Measurements from ENCODE around the gene TMEM108.

TMEM108 gene

DNA sequence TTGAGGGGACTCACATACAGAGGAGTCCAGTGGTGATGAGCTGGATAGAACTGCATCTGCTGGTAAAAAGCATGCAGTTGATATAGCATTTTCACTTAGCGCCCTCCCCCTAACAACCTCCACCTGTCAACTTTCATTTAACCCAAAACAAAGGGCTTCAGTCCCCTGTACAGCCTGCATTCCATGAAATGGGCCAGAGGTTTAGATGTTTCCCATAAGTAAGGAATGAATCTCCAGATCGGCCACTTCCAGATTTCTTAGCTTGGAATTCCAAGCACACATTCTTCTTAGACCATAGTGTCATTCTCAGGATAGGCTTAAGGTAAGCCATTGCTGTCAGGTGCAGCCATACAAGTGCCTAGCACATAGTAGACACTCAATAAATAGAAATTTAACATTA is 328.7 kb downstream of the TMEM108 start:
- DNase-seq = no peak

DNA sequence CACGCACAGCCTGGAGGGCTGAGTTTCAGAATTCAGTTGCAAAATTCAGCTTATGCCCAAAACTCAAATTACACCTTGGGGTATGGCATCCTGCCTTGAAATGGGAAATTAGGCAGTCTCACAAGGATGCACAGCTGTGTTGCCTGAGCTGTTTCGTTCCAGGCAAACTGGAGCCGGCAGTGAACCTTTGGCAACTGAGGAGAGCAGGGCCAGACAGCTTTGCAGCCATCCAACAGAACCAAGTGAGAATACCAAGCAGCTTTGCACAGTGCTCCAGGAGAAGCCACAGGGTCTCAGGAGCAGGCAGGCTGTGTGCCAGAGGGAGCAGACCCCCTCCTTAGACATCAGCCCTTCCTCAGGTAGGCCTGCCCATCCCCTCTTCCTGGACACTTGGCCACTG is 329.2 kb downstream of the TMEM108 start:
- no peak for DNase-seq

DNA sequence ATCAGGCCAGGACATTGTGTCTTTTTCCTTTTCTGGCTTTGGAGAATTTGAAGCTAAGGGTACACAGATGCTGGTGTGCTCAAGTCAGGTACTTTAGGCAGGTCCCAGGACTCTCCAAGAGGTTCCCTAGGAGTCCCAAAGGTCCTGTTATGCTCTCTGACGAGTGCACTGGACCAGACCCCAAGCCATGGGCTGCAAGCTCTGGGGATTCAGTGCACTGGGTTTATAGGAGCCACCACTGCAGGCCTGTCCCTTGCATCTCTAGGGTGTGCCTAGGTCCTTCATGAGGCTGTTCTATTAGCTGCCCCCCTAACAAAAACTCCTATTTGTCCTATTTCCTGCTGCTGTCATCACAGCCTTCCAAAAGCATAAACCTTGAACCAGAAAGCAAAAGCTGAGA is 329.8 kb downstream of the TMEM108 start:
- DNase-seq = no peak

DNA sequence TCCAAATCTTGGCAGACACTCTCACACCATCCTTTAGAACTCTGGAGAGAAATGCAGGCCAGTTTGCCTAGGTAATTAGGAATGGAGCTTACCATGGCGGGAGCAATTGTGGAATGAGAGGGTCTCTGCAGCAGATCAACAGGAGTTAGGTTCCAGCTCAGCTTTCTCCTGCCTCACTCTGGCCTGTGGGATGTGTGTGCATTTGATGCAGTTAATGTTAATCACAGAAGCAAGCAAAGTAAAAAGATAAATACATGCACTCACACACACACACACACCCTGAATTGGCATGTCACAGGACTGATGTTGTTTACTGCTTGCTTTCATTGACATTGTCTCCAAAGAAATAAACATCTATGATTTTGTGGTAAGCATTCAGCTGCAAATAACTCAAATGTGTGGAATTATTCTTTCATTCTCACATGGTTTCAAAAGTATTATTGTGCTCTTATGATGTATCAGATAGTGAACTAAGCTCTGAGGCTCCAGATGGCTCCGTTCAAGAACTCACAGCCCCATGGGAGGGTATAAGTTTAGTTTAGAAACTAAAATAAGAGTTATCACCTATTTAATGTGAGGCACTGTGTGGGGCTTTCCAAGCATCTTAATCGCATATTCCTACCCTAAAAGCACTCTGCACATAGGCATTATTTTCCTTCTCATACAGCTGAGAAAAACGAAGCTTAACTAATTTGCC is 330.3 kb downstream of the TMEM108 start:
- DNase-seq = no peak

DNA sequence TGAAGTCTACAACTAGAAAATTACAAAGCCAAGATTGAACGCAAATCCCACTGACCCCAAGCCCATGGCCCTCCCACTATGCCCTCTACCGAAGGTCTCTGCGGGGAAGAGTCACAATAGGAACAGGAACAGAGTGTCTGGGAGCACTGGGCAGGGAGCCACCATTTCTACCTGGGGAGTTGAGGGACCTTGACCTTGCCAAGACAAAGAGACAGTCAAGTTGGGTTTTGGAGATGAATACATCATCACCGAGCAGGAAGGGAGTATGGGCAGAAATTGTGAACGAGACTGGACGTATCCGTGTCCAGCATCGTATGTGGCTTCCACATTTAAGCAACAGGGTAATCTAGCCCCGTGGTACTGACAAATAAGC is 330.9 kb downstream of the TMEM108 start:
- no peak for DNase-seq

DNA sequence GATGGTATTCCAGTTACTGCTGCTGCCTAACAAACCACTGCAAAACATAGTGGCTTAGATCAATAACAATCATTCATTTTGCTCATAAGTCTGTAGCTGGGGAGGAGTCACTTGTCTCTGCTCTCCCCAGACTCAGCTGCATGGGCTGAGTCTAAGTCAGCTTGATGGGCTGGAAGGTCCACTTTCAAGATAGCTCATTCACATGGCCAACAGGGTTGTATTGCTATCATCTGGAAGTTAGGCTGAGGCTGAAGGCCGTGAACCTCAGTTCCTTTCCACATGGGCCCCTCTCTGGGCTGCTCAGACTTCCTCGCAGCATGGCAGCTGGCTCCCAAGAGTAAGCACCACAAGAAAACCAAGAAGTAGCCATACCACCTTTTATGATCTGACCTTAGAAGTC is 333.0 kb downstream of the TMEM108 start:
- DNase-seq = no peak

DNA sequence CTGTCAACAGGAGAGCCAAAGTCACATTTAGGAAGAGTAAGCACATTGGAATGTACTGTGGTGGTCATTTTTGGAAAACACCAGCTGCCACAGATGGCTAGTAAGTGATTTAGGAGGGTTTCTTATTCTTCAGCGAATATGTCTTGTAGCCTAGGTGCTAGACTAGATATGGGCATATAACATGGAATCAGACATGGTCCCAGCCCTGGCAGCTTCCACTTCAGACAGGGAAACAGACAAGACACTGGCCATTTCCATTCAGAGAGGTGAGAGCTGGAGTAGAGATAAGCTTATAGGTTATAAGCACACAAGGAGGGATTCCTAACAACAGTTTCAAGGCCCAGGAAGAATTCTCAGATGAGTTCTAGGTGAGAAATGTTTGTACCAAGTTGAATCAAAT is 333.5 kb downstream of the TMEM108 start:
- DNase-seq = no peak

DNA sequence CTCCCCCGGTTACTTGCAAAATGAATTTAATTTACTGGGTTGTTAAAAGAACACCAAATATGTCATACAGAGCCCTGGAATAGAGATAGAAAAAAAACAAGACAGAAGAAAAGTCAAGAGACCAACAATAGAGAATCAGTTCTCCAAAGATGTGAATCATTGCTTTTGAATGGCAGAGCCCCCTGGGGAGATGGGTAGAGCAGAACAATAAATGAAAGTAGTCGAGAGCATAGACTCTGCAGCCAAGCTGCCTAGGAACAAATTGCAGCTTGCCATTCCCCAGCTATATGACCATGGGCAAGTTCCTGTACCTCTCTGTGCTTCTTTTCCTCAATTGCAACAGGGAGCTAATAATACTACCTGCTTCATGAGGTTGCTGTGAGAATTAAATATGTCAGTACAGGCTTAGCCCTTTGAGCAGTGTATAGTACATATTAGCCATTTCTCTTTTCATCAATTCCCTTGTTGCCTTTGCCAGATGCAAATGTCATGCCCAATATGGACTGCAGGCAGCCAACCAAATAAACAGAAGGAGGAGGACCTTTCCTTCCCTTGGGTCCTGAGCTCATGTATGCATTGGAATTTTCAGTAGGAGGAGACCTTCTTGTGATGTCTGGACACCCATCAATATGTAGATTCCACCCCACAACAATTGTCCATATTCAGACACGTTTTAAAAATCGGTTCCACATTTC is 336.7 kb downstream of the TMEM108 start:
- DNase-seq = no peak

DNA sequence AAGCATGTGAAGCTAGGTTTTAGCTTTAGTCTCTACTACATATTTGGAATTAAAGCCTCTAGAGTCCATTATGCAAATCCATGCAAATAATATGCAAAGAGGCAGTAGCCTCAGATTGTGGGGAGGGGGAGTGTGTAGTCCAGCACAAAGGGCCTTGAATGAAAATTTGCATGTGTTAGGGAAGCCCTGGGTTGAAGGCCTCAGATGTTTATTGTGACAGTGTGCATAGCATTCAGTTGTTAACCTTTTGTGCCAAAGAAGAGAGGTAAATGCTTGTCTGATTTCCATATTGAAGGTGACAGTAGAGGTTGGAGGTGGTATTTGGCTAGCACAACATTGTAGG is 337.2 kb downstream of the TMEM108 start:
- DNase-seq = no peak

DNA sequence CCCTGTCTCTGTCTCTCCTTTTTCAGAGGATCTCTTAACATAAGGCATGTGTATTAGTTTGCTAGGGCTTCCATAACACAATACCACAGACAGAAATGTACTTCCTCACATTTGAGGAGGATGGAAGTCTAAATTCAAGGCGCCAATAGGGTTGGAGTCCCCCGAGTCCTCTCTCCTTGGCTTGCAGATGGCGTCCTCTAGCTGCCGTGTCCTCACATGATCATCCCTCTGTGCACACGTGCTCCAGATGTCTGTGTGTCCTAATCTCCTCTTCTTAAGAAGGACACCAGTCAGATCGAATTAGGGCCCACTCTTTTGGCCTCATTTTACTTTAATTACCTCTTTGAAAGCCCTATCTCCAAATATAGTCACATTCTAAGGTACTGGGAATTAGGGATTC is 338.6 kb downstream of the TMEM108 start:
- DNase-seq = no peak

DNA sequence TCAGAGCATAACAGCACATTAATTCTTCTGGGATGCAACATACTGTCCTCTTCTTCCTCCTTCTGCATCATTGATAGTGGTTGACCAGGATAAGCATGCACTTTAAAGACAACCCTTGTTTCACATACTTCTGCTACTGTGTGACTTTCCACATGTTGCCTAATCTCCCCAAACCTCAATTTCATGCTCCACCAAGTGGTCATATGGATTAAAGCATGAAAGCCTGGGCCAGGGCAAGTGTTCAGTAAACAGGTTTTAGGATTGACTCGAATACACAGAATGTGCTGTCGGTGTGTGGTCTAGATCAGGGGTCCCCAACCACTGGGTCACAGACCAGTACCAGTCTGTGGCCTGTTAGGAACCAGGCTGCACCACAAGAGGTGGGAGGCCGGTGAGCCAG is 339.2 kb downstream of the TMEM108 start:
- DNase-seq = peak; percentile 43

DNA sequence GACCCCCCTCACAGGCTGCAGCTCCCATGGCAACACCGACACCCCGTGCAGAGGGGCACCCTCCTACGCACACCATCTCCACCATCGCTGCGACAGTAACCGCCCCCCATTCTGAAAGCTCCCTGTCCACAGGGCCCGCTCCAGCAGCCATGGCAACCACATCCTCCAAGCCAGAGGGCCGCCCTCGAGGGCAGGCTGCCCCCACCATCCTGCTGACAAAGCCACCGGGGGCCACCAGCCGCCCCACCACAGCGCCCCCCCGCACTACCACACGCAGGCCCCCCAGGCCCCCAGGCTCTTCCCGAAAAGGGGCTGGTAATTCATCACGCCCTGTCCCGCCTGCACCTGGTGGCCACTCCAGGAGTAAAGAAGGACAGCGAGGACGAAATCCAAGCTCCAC is 341.7 kb downstream of the TMEM108 start:
- DNase-seq = no peak

DNA sequence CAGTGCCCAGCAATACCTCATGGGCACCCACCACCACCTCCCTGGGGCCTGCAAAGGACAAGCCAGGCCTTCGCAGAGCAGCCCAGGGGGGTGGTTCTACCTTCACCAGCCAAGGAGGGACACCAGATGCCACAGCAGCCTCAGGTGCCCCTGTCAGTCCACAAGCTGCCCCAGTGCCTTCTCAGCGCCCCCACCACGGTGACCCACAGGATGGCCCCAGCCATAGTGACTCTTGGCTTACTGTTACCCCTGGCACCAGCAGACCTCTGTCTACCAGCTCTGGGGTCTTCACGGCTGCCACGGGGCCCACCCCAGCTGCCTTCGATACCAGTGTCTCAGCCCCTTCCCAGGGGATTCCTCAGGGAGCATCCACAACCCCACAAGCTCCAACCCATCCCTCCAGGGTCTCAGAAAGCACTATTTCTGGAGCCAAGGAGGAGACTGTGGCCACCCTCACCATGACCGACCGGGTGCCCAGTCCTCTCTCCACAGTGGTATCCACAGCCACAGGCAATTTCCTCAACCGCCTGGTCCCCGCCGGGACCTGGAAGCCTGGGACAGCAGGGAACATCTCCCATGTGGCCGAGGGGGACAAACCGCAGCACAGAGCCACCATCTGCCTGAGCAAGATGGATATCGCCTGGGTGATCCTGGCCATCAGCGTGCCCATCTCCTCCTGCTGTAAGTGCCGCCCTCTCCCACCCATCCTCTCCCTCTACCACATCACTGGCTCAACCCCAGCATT is 342.5 kb downstream of the TMEM108 start:
- DNase-seq = no peak

DNA sequence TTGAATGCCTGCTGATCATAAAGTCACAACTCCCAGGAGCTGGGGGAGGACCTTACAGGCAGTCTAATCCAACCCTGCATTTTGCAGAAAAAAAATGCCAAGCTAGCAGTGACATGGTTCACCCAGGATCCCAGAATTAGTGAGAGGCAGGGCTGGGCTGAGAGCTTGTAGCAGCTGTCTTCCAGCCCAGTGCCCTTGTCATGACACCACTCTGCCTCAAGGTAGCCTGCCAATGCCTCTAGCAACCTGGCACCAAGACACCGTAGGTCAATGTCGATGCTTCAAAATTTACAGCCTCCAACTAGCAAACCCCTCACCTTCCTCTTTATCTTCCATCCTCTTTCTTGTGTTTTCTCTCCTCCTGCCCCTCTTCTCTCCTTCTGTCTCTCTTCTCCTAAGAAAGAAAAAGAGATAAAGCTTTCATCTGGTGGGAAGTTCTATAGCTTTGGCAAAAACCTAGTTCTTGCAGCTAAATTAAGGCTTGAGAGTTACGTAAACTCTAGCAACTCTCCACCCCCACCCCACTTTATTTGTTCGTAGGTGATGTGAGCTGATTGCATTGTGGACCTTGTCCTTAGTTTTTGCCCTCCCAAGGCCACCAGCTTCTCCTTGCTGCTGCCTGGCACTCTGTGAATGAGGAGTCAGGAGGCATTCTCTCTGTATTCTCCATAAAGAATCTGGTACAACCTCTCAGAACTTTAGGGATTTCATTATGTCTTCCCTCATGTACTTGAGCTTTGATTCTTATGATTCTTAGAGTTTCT is 343.3 kb downstream of the TMEM108 start:
- DNase-seq = no peak

DNA sequence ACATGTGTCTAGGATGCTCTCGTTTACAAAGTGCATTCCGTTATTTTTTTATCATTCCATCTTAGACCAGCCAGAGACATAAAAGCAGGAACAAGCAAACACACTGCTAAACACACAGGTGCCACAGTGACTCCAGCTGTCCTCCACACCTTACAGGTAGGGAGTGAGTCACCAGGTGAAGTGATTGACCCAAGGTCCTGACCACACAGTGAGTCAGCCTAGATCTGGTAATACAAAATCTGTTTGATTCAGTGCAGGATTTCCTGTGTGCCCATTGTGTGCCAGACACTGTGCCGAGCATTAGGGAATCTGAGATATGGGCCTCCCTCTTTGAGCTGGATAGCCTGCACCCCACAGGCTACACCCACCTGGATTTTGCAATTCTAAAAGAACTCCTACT is 345.0 kb downstream of the TMEM108 start:
- DNase-seq = no peak

DNA sequence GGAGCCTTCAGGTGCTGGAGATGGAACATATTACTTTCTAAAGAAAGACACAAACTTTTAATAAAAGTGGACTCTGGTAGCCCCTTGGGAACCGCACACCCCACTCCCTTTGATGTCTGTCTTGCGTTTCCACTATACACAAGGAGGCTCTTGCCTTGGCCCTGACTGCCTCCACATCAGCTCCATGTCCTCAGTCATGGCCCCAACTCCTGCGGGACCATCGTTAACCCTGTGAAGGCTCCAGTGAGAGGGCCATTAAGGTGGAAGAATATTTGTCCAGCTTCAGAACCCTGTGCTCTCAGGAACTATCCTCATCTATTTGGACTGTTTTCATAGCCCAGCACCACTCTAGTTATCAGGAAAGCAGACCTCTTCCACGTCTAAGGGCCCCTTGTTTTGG is 345.6 kb downstream of the TMEM108 start:
- no peak for DNase-seq

DNA sequence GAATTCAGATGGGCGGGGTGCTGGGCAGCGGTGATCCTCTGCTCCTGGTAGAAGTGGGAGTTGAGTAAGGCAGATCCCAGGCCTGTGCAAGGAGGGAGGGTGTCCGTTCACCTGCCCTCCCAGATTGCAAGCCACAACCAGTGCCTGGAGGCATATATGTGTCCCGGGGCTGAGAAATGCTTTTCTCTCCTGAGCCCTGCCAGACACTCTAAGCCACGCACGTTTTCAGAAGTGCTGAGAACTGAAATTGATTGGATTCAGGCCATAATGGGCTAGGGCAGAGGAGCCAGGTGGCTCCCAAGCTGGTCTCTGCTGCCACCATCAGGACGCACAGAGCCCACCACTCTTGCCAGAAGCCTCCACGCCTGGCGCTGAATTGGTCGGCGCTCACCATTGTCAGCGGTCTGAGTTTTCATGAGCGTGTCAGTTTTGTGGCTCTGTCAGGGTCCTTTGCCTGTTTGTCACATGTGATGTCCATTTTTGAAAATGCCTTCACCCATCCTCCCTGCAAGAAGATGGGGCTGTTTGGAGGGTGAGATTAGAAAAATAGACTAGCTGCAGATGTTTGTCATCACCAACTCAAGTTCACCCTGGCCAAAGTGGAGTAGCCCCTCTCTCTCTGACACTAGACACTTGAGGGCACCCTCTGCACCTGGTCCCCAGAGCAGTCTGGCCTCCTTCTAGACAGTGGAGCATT is 346.3 kb downstream of the TMEM108 start:
- peak; percentile 82 for DNase-seq

DNA sequence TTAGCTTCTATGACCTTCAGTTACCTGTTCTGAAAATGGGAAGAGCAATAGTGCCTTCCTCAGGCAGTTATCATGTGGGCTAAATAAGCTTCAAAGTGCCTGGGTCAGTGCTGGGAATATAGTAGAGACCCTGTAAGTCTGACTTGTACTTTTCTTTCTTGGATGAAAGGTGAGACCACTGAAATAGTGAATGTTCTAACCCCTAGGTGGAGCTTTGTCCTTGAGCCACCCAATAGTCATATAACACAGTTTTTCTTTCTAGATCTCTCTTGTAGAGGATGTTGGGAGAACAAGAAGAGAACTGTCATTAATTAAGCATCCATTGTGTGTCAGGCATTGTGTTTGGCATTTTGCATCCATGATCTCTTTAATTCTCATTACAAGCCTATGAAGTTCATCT is 348.7 kb downstream of the TMEM108 start:
- DNase-seq = no peak

DNA sequence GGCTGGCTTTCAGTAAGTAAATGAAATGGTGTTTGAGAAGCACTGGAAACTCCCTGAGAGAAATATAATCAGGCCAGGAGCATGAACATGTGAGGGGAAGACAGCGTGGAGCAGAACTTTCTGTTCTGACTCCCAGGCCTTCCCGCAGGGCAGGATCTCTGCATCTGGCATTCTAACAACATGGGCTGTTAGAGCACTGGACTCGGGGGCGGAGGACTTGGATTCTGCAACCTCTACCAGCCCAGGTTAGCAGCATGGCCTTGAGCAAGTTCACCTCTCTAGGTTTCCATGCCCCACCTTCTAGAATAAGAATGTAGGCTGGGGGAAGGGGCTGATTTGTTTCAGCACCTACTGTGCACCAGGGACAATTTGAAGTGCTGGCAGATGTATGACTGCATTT is 349.1 kb downstream of the TMEM108 start:
- no peak for DNase-seq

DNA sequence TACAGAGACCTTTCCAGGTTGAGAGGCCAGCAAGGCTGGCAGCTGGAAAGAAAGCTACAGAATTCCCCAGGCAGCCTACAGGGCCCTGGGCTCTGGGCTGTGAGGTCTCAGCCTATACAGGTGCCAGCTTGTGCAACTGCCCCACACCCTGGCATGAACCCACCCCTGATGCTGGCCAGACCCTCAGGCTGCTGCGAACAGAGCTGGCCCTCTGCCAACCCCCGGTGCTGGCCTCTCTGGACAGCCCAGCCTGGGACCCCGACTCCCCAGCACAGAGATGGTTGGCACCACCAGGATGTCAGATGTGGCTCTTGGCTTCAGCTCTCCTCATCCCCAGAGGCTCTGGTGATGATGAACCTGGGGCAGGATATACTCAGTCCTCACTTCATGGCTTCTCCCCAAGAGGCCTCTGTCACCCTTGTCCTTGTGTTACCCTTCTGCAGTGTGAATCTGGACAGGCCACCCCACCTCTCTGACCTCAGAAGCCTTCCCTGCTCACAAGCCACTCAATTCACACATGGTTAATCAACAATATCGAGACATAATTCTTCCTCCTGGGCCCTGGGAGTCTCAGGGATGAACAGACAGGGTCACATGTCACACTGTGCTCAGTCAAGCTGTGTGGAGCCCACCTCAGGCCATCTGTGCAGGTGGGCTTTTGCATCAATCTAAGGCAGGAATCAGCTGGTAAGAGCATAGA is 350.7 kb downstream of the TMEM108 start:
- no peak for DNase-seq

DNA sequence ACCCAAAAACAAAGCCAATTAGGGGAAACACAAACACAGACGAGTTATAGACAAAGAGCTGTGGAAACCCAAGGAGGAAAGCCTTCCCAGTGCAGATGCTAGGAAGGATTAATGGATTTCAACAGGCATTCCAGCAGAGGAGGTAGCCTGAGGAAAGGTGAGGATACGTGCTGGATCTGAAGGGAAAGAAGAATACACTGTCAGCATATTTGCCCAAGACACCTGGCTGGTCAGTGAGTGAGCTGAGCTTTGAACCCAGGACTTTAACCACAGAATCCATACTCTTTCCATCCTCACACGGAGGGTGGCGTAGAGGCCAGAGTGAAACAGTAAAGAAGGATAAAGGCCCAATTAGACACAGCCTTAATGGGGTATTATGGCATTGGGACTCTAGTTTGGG is 352.5 kb downstream of the TMEM108 start:
- DNase-seq = no peak

DNA sequence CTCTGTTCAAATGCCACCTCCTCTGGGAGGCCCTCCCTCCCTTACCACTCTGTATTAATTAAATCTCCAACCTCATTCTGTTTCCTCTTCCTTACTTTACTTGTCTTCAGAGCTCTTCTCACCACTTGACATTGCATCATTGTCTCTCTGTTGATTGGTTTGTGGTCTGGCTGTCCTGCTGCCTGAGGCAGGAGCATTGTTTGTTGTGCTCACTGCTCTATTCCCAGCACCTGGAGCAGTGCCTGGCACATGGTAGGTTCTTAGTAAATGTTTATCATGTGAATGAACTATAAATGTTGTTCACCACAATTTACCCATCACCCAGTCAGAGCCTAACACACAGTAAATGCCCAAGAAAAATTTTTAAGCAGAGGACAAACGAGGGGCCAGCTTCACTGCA is 355.0 kb downstream of the TMEM108 start:
- DNase-seq = no peak

All from femur (tissue), 1 donor.